SK-N-SH (cell line): ENCODE data around the gene PAPPA2.

ENCODE experiments used
- CTCF ChIP-seq: fragments of 200-600 bp; sonication (generic); IDR thresholded peaks from 2 replicates; pipeline ENCODE4 v1.6.1; 2017; ENCODE audit warnings: antibody characterized with exemption, mild to moderate bottlenecking, moderate library complexity
- EP300 ChIP-seq, 2 experiments: IDR thresholded peaks; 2 replicates each; pipeline versions ENCODE4 v1.4.0 to v1.6.1; 2012; ENCODE audit warnings: borderline replicate concordance in 1 of 2, low read depth in 1 of 2, low read length in 1 of 2
- FOXJ3 ChIP-seq: sonication (generic); formaldehyde crosslinking; IDR thresholded peaks from 2 replicates; pipeline ENCODE4 v1.5.1; 2020; ENCODE audit warnings: mild to moderate bottlenecking, missing genetic modification reagents
- FOXM1 ChIP-seq: IDR thresholded peaks from 2 replicates; pipeline ENCODE4 v1.4.0; 2012; ENCODE audit warnings: low read depth, mild to moderate bottlenecking
- GATA2 ChIP-seq: sonication (generic); formaldehyde crosslinking; IDR thresholded peaks from 2 replicates; pipeline ENCODE4 v1.5.0; 2020; ENCODE audit warnings: mild to moderate bottlenecking, missing genetic modification reagents
- MAX ChIP-seq: IDR thresholded peaks from 2 replicates; pipeline ENCODE4 v1.4.0; 2012; ENCODE audit warnings: low read depth
- MEF2A ChIP-seq: IDR thresholded peaks from 2 replicates; pipeline ENCODE4 v1.4.0; 2012; ENCODE audit warnings: low read depth, borderline replicate concordance
- MXI1 ChIP-seq: IDR thresholded peaks from 2 replicates; pipeline ENCODE4 v1.6.1; 2012; ENCODE audit warnings: mild to moderate bottlenecking, low read depth, low read length, improper control_type of control experiment
- PBX3 ChIP-seq: IDR thresholded peaks from 2 replicates; pipeline ENCODE4; 2012
- POLR2AphosphoS5 ChIP-seq: IDR thresholded peaks from 2 replicates; pipeline ENCODE4 v1.6.1; 2012; ENCODE audit warnings: low read depth, low read length
- RAD21 ChIP-seq: IDR thresholded peaks from 2 replicates; pipeline ENCODE4 v1.6.1; 2012; ENCODE audit warnings: mild to moderate bottlenecking, low read length
- REST ChIP-seq: IDR thresholded peaks from 2 replicates; pipeline ENCODE4 v1.6.1; 2012; ENCODE audit warnings: mild to moderate bottlenecking, low read depth, low read length, moderate library complexity
- RXRA ChIP-seq: IDR thresholded peaks from 2 replicates; pipeline ENCODE4 v1.4.0; 2012; ENCODE audit warnings: low read depth, mild to moderate bottlenecking, borderline replicate concordance
- TAF1 ChIP-seq: IDR thresholded peaks from 2 replicates; pipeline ENCODE4 v1.6.1; 2012; ENCODE audit warnings: low read depth, mild to moderate bottlenecking, low read length, moderate library complexity, borderline replicate concordance

- TF ChIP-seq REST (no peak), CTCF (no peak), MXI1 (no peak), EP300 (IDR thresholded peaks at IDR 0.05; ENCODE audit: borderline replicate concordance in 1 of 2, low read depth in 1 of 2, low read length in 1 of 2) (no peak), RAD21 (no peak), POLR2AphosphoS5 (no peak), TAF1 (no peak), PBX3 (no peak), MAX (no peak), GATA2 (CRISPR knock-in tag) (no peak), FOXJ3 (CRISPR knock-in tag) (no peak), FOXM1 (no peak), RXRA (no peak), MEF2A (no peak)
These were observed 236.8 kb downstream of the PAPPA2 start for GRCh38 chr1:176699821-176700220.
